ENCODE measurements around the gene BMPR2. TPM values are rescaled to one million over a fixed set of nuclear protein-coding genes. Genes with fewer than 3 reads are reported as not detected.
"Not testable (repeated sequence)": the region's sequence is repeated elsewhere in the genome, so short reads cannot be mapped to it uniquely, and the experiment has no call there.

Gene BMPR2
- total and polyA plus RNA-seq, 2 donors (not counting 1 experiment from before 2014, with no cell fraction given): 21.6 to 65.8 TPM

- Histone ChIP-seq H3K9ac (ENCODE audit: insufficient read depth, low read length) (no peak overlapping the region), H3K4me2 (ENCODE audit: extremely low read depth, insufficient read depth, low read length) (no peak overlapping the region), H3K4me3 (replicated peaks in 1 of 4; ENCODE audit: control extremely low read depth in 1 of 4, insufficient read depth in 1 of 4, low read depth in 3 of 4, low read length in 4 of 4) (no peak overlapping the region), H3K27ac (ENCODE audit: insufficient read depth, low read length) (no peak overlapping the region), H3K9me3 (ENCODE audit: control insufficient read depth, insufficient read depth, low read depth, low read length) (no peaks in the 10 kb centered on the region), H3K36me3 (ENCODE audit: control insufficient read depth, insufficient read depth, low read length) (no peaks in the 10 kb centered on the region), H4K20me1 (ENCODE audit: control insufficient read depth, extremely low read depth, insufficient read depth, low read length) (no peaks in the 10 kb centered on the region), H3K4me1 (ENCODE audit: control insufficient read depth, extremely low read depth, insufficient read depth, low read length) (no peaks in the 10 kb centered on the region), H3K27me3 (ENCODE audit: control insufficient read depth, insufficient read depth, low read length) (no peaks in the 10 kb centered on the region), H2AFZ (ENCODE audit: low read length) (no peak overlapping the region), H3K79me2 (ENCODE audit: control insufficient read depth, insufficient read depth, low read length) (no peaks in the 10 kb centered on the region)
- no peak for TF ChIP-seq CTCF (conservative IDR thresholded peaks at IDR 0.05 in 1 of 2, IDR thresholded peaks at IDR 0.05 in 1 of 2; ENCODE audit: low read depth in 1 of 2, low read length in 2 of 2)
- no peak for TF ChIP-seq EZH2 (IDR thresholded peaks at IDR 0.05; ENCODE audit: low read length, missing control alignments)
- peak; percentile 76 to 86 for DNase-seq (ENCODE audit: low read depth in 2 of 2)
These were observed 153.3 kb downstream of the BMPR2 start for GRCh38 chr2:202529389-202529788.

DNA sequence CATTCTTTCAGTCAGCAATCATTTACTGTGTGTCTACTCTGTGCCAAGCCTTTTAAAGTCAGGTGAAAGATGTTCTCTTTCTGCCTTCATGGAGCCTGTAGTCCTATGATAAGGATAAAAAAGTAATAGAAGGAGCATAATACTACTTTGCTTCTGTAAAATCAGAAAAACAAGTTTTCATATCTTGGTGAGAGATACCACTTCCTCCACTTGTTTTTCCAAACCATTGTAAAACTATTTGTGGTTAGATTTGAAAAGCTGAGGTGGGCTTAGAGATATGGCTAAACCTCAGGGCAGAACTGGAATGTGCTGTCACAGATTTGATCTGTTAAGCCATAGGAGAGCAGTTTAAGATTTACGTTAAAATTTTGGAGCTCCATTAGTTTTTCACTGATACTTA, 153.9 kb downstream of the BMPR2 start:
- Histone ChIP-seq H4K20me1 (ENCODE audit: control insufficient read depth, extremely low read depth, insufficient read depth, low read length) (no peaks in the 10 kb centered on the region), H3K79me2 (ENCODE audit: control insufficient read depth, insufficient read depth, low read length) (no peaks in the 10 kb centered on the region), H2AFZ (ENCODE audit: low read length) (no peak overlapping the region), H3K4me3 (replicated peaks in 1 of 4; ENCODE audit: control extremely low read depth in 1 of 4, insufficient read depth in 1 of 4, low read depth in 3 of 4, low read length in 4 of 4) (no peak overlapping the region), H3K4me2 (ENCODE audit: extremely low read depth, insufficient read depth, low read length) (no peak overlapping the region), H3K9me3 (ENCODE audit: control insufficient read depth, insufficient read depth, low read depth, low read length) (no peaks in the 10 kb centered on the region), H3K36me3 (ENCODE audit: control insufficient read depth, insufficient read depth, low read length) (no peaks in the 10 kb centered on the region), H3K27ac (ENCODE audit: insufficient read depth, low read length) (no peak overlapping the region), H3K9ac (ENCODE audit: insufficient read depth, low read length) (no peak overlapping the region), H3K27me3 (ENCODE audit: control insufficient read depth, insufficient read depth, low read length) (no peaks in the 10 kb centered on the region), H3K4me1 (ENCODE audit: control insufficient read depth, extremely low read depth, insufficient read depth, low read length) (no peaks in the 10 kb centered on the region)
- DNase-seq (ENCODE audit: low read depth in 2 of 2): peak in 1 of 2 donors; percentile 74
- TF ChIP-seq EZH2 (IDR thresholded peaks at IDR 0.05; ENCODE audit: low read length, missing control alignments) (no peak), CTCF (conservative IDR thresholded peaks at IDR 0.05 in 1 of 2, IDR thresholded peaks at IDR 0.05 in 1 of 2; ENCODE audit: low read depth in 1 of 2, low read length in 2 of 2) (no peak)

DNA sequence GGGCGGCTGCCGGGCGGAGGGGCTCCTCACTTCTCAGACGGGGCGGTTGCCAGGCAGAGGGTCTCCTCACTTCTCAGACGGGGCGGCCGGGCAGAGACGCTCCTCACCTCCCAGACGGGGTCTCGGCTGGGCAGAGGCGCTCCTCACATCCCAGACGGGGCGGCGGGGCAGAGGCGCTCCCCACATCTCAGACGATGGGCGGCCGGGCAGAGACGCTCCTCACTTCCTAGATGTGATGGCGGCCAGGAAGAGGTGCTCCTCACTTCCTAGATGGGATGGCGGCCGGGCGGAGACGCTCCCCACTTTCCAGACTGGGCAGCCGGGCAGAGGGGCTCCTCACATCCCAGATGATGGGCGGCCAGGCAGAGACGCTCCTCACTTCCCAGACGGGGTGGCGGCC, 159.2 kb downstream of the BMPR2 start:
- not testable (repeated sequence) for H3K9ac ChIP-seq (ENCODE audit: insufficient read depth, low read length); H3K27ac ChIP-seq (ENCODE audit: insufficient read depth, low read length); H3K4me2 ChIP-seq (ENCODE audit: extremely low read depth, insufficient read depth, low read length); H3K4me1 ChIP-seq (ENCODE audit: control insufficient read depth, extremely low read depth, insufficient read depth, low read length); H3K9me3 ChIP-seq (ENCODE audit: control insufficient read depth, insufficient read depth, low read depth, low read length); DNase-seq (ENCODE audit: low read depth in 2 of 2); H4K20me1 ChIP-seq (ENCODE audit: control insufficient read depth, extremely low read depth, insufficient read depth, low read length); H3K79me2 ChIP-seq (ENCODE audit: control insufficient read depth, insufficient read depth, low read length); H3K27me3 ChIP-seq (ENCODE audit: control insufficient read depth, insufficient read depth, low read length); H3K36me3 ChIP-seq (ENCODE audit: control insufficient read depth, insufficient read depth, low read length); H2AFZ ChIP-seq (ENCODE audit: low read length); H3K4me3 ChIP-seq (replicated peaks in 1 of 4; ENCODE audit: control extremely low read depth in 1 of 4, insufficient read depth in 1 of 4, low read depth in 3 of 4, low read length in 4 of 4)
